Smooth muscle cell (in vitro differentiated cells): ENCODE data around the gene EPM2A. TPM values are rescaled to one million over a fixed set of nuclear protein-coding genes. Genes with fewer than 3 reads are reported as not detected.
"Not testable (repeated sequence)": the region's sequence is repeated elsewhere in the genome, so short reads cannot be mapped to it uniquely, and the experiment has no call there.

Experiments
- DNase-seq: peaks from one replicate; lab custom pipeline; 2025; ENCODE audit not compliant: unreplicated experiment; lab: John Stamatoyannopoulos, UW
- H2AFZ ChIP-seq: fragments of 200-600 bp; sonication (generic); 2 replicates; pipeline ENCODE4 v1.6.0; 2016; ENCODE audit warnings: antibody characterized with exemption, low read depth, mild to moderate bottlenecking
- H3F3A ChIP-seq: fragments of 200-600 bp; sonication (generic); 2 replicates; pipeline ENCODE4 v1.6.0; 2017; ENCODE audit warnings: antibody characterized with exemption, low read depth
- H3K27ac ChIP-seq: fragments of 200-600 bp; sonication (generic); 2 replicates; pipeline ENCODE4 v1.5.1; 2016; ENCODE audit warnings: low read depth, mild to moderate bottlenecking
- H3K27me3 ChIP-seq: fragments of 200-600 bp; sonication (generic); 2 replicates; pipeline ENCODE4 v1.6.1; 2016; ENCODE audit warnings: low read depth, mild to moderate bottlenecking
- H3K36me3 ChIP-seq: fragments of 200-600 bp; sonication (generic); 2 replicates; pipeline ENCODE4 v1.5.1; 2016; ENCODE audit warnings: low read depth
- H3K4me1 ChIP-seq: fragments of 200-600 bp; sonication (generic); 2 replicates; pipeline ENCODE4 v1.5.1; 2016; ENCODE audit warnings: low read depth
- H3K4me2 ChIP-seq: fragments of 200-600 bp; sonication (generic); 2 replicates; pipeline ENCODE4 v1.6.0; 2016; ENCODE audit warnings: mild to moderate bottlenecking
- H3K4me3 ChIP-seq: fragments of 200-600 bp; sonication (generic); 2 replicates; pipeline ENCODE4 v1.5.1; 2016; ENCODE audit warnings: mild to moderate bottlenecking
- H3K79me2 ChIP-seq: fragments of 200-600 bp; sonication (generic); 2 replicates; pipeline ENCODE4 v1.6.0; 2016; ENCODE audit warnings: low read depth, mild to moderate bottlenecking
- H3K9ac ChIP-seq: fragments of 200-600 bp; sonication (generic); 2 replicates; pipeline ENCODE4 v1.6.0; 2016; ENCODE audit warnings: low read depth
- H3K9me3 ChIP-seq: fragments of 200-600 bp; sonication (generic); replicated peaks from 2 replicates; pipeline ENCODE4 v1.5.1; 2016; ENCODE audit warnings: low read depth
- H4K20me1 ChIP-seq: fragments of 200-600 bp; sonication (generic); 2 replicates; pipeline ENCODE4 v1.6.0; 2016; ENCODE audit warnings: low read depth
- CTCF ChIP-seq: fragments of 200-600 bp; sonication (generic); IDR thresholded peaks from 2 replicates; pipeline ENCODE4 v1.5.1; 2017; ENCODE audit warnings: borderline replicate concordance, mild to moderate bottlenecking, antibody characterized with exemption; ENCODE audit not compliant: insufficient read depth, poor library complexity, severe bottlenecking
- WGBS: methylation state at CpG from one replicate; pipeline ENCODE4 v1.1.7; 2016; ENCODE audit warnings: low lambda C conversion rate; 5-methylcytosine and 5-hydroxymethylcytosine counted together
- polyA plus RNA-seq: library from polyadenylated mRNA; unstranded; fragments of >200 nt; fragmentation: Nextera tagmentation; extraction: Ambion mirVana; gene quantifications from 2 replicates; pipeline ENCODE4 v1.2.1, GENCODE V29; 2016
- total RNA-seq: library from RNA; depleted of rRNA; stranded (reverse); fragments of >200 nt; gene quantifications from 2 replicates; pipeline ENCODE4 v1.2.3, GENCODE V29; 2014

Gene EPM2A
- total and polyA plus RNA-seq, 2 experiments from 2014 or later, result 2.8 to 5.3 TPM

GRCh38 chr6:145749632-145750031, 14.3 kb upstream of the EPM2A start:
- DNase-seq, result no peak
- Histone ChIP-seq H3K9ac (no peak overlapping the region), H3K4me1 (no peaks in the 10 kb centered on the region), H3K4me2 (peak overlapping the region; percentile 55), H2AFZ (peak overlapping the region; percentile 90), H3K9me3 (no peaks in the 10 kb centered on the region), H4K20me1 (no peaks in the 10 kb centered on the region), H3F3A (no peaks in the 10 kb centered on the region), H3K27ac (peak overlapping the region; percentile 62), H3K4me3 (no peak overlapping the region), H3K79me2 (no peaks in the 10 kb centered on the region), H3K27me3 (no peaks in the 10 kb centered on the region), H3K36me3 (no peaks in the 10 kb centered on the region)
- WGBS, result 12% methylated on average over 1 of the region's 1 CpG
- no peak for TF ChIP-seq CTCF

- Histone ChIP-seq H3K4me1 (no peaks in the 10 kb centered on the region), H4K20me1 (no peaks in the 10 kb centered on the region), H3K4me3 (no peak overlapping the region), H2AFZ (no peak overlapping the region), H3K4me2 (no peak overlapping the region), H3K79me2 (no peaks in the 10 kb centered on the region), H3K9me3 (no peaks in the 10 kb centered on the region), H3K9ac (no peak overlapping the region), H3K36me3 (no peaks in the 10 kb centered on the region), H3F3A (no peaks in the 10 kb centered on the region), H3K27me3 (no peaks in the 10 kb centered on the region), H3K27ac (no peak overlapping the region)
- WGBS, result 96% methylated on average over 1 of the region's 1 CpG
- DNase-seq, result no peak
- TF ChIP-seq CTCF, result no peak
Measured at GRCh38 chr6:145745861-145746260, 10.5 kb upstream of the EPM2A start.

- Histone ChIP-seq H3K36me3 (no peaks in the 10 kb centered on the region), H3K4me3 (no peak overlapping the region), H3K79me2 (no peaks in the 10 kb centered on the region), H3K9me3 (no peaks in the 10 kb centered on the region), H3K27me3 (no peaks in the 10 kb centered on the region), H3K27ac (no peak overlapping the region), H2AFZ (no peak overlapping the region), H3K9ac (no peak overlapping the region), H4K20me1 (no peaks in the 10 kb centered on the region), H3K4me1 (no peaks in the 10 kb centered on the region), H3K4me2 (no peak overlapping the region), H3F3A (no peaks in the 10 kb centered on the region)
- WGBS, result 91% methylated on average over 2 of the region's 2 CpGs
- TF ChIP-seq CTCF, result no peak
- no peak for DNase-seq
Measured at GRCh38 chr6:145744619-145745018, 9.3 kb upstream of the EPM2A start.

- TF ChIP-seq CTCF, result no peak
- H3K36me3 ChIP-seq, result no peaks in the 10 kb centered on the region
- WGBS, result 95% methylated on average over 2 of the region's 2 CpGs
Measured at GRCh38 chr6:145743332-145743731, 8.0 kb upstream of the EPM2A start.

GRCh38 chr6:145742472-145742871, 7.2 kb upstream of the EPM2A start:
- not testable (repeated sequence) for H3F3A ChIP-seq, H3K27me3 ChIP-seq, H3K79me2 ChIP-seq, H3K27ac ChIP-seq, H4K20me1 ChIP-seq, H3K9me3 ChIP-seq, H3K4me1 ChIP-seq, H3K4me3 ChIP-seq, H3K9ac ChIP-seq, H2AFZ ChIP-seq, H3K4me2 ChIP-seq, DNase-seq, H3K36me3 ChIP-seq
- 92% methylated on average over 6 of the region's 6 CpGs for WGBS

More at GRCh38 chr6:145743332-145743731, 8.0 kb upstream of the EPM2A start:
- Histone ChIP-seq H3F3A (no peaks in the 10 kb centered on the region), H2AFZ (no peak overlapping the region), H3K4me2 (no peak overlapping the region), H3K27me3 (no peaks in the 10 kb centered on the region), H3K4me3 (no peak overlapping the region), H3K4me1 (no peaks in the 10 kb centered on the region), H3K79me2 (no peaks in the 10 kb centered on the region), H4K20me1 (no peaks in the 10 kb centered on the region), H3K27ac (no peak overlapping the region), H3K9ac (no peak overlapping the region), H3K9me3 (no peaks in the 10 kb centered on the region)
- DNase-seq, result no peak

- not testable (repeated sequence) for H3K27ac ChIP-seq, H4K20me1 ChIP-seq, H3K27me3 ChIP-seq, H3K36me3 ChIP-seq, H3K4me2 ChIP-seq, H3K79me2 ChIP-seq, H3K9me3 ChIP-seq, H3K9ac ChIP-seq, H2AFZ ChIP-seq, H3K4me3 ChIP-seq, H3K4me1 ChIP-seq, DNase-seq
- peaks cover 14% of the 10 kb centered on the region for H3F3A ChIP-seq
- 96% methylated on average over 5 of the region's 5 CpGs for WGBS
Measured at GRCh38 chr6:145739685-145740084, 4.4 kb upstream of the EPM2A start.
